MCF 10A (cell line): ENCODE measurements around the gene EPB41L4A. TPM values are rescaled to one million over a fixed set of nuclear protein-coding genes. Genes with fewer than 3 reads are reported as not detected.
A peak's percentile ranks its signal among the peaks of the same experiment; 100 is the strongest.

Experiments
- BruUV-seq: library from RNA; stranded (reverse); fragments of 400-500 nt; replicated peaks from 2 replicates; lab custom pipeline; 2021; lab: Mats Ljungman, UMichigan
- CTCF ChIA-PET: fragments of 300-600 bp; sonication (Branson Sonifier 250); formaldehyde crosslinking; extraction: SDS; loops from one replicate; lab custom pipeline; 2021; ENCODE audit warnings: antibody characterized with exemption, inconsistent platforms; lab: Yijun Ruan, JAX
- POLR2A ChIA-PET: fragments of 300-600, 350-650 bp; sonication (Branson Sonifier 250); formaldehyde crosslinking; extraction: SDS; loops from one replicate; lab custom pipeline; 2020; ENCODE audit warnings: antibody characterized with exemption, inconsistent platforms; lab: Yijun Ruan, JAX
- DNase-seq: peaks from one replicate; pipeline ENCODE4 v3.0.0-alpha.2; 2018; ENCODE audit not compliant: unreplicated experiment
- H3K27ac Mint-ChIP-seq: one replicate; pipeline ENCODE4 v1.8.0; 2022; ENCODE audit warnings: mild to moderate bottlenecking, low read depth, mixed read lengths; ENCODE audit not compliant: unreplicated experiment
- H3K27me3 Mint-ChIP-seq: one replicate; pipeline ENCODE4 v1.8.0; 2022; ENCODE audit warnings: mixed read lengths; ENCODE audit not compliant: insufficient read depth, unreplicated experiment
- H3K36me3 Mint-ChIP-seq: one replicate; pipeline ENCODE4 v1.8.0; 2022; ENCODE audit warnings: mild to moderate bottlenecking, moderate library complexity, mixed read lengths; ENCODE audit not compliant: insufficient read depth, unreplicated experiment
- H3K4me1 Mint-ChIP-seq: one replicate; pipeline ENCODE4 v1.8.0; 2022; ENCODE audit warnings: mixed read lengths; ENCODE audit not compliant: insufficient read depth, unreplicated experiment
- H3K4me3 Mint-ChIP-seq: one replicate; pipeline ENCODE4 v1.8.0; 2022; ENCODE audit warnings: mild to moderate bottlenecking, moderate library complexity, mixed read lengths; ENCODE audit not compliant: unreplicated experiment
- H3K9me3 Mint-ChIP-seq: one replicate; pipeline ENCODE4 v1.8.0; 2022; ENCODE audit warnings: mixed read lengths; ENCODE audit not compliant: unreplicated experiment
- CTCF ChIP-seq: fragments of 200-600 bp; IDR thresholded peaks from one replicate; pipeline ENCODE4 v1.8.0; 2022; ENCODE audit warnings: antibody characterized with exemption, mild to moderate bottlenecking; ENCODE audit not compliant: unreplicated experiment
- intact Hi-C: fragments of 100-400 bp; cut with micrococcal nuclease; formaldehyde crosslinking; loops from 2 replicates; pipeline ENCODE4 v1.14.1; 2022
- total RNA-seq: library from RNA; stranded (reverse); gene quantifications from 2 replicates; pipeline ENCODE4 v1.2.3, GENCODE V29; 2022

Gene EPB41L4A
- total RNA-seq, 1 experiment from 2014 or later, result 12.4 TPM

- ChIA-PET CTCF (interaction anchor here (0.6 to 6.0 kb wide), 12 partner anchors 74 to 892 kb away, joined by 3 to 178 read pairs (median 4); no protein-coding TSS in a partner anchor), POLR2A (interaction anchor here (0.6 to 5.9 kb wide), 20 partner anchors 9 to 257 kb away, joined by 3 to 97 read pairs (median 4); no protein-coding TSS in a partner anchor)
- Mint-ChIP-seq H3K4me3 (peak overlapping the region; percentile 77), H3K27me3 (no peaks in the 10 kb centered on the region), H3K9me3 (no peaks in the 10 kb centered on the region), H3K36me3 (peaks cover 8% of the 10 kb centered on the region), H3K4me1 (peaks cover 11% of the 10 kb centered on the region), H3K27ac (peak overlapping the region; percentile 20)
- BruUV-seq, result no TSS peak
- intact Hi-C loops, result no loop called here
- no peak for TF ChIP-seq CTCF
- DNase-seq, result peak; percentile 41
Observed at GRCh38 chr5:112417931-112418658, 982 bp downstream of the EPB41L4A start.

- ChIA-PET CTCF (interaction anchor here (0.7 to 1.7 kb wide), 3 partner anchors 12 to 649 kb away, joined by 6 to 7 read pairs (median 6); no protein-coding TSS in a partner anchor), POLR2A (no interaction called here)
- intact Hi-C loops, result no loop called here
- peaks cover 22% of the 10 kb centered on the region for H3K36me3 Mint-ChIP-seq
- H3K4me1 Mint-ChIP-seq, result peaks cover 20% of the 10 kb centered on the region
- no peaks in the 10 kb centered on the region for H3K9me3 Mint-ChIP-seq
- no peak overlapping the region for H3K4me3 Mint-ChIP-seq
- no peak overlapping the region for H3K27ac Mint-ChIP-seq
- TF ChIP-seq CTCF, result no peak
- no peak for DNase-seq
- H3K27me3 Mint-ChIP-seq, result no peaks in the 10 kb centered on the region
- no TSS peak for BruUV-seq
Observed at GRCh38 chr5:112415552-112415951, 3.5 kb downstream of the EPB41L4A start.

- H3K27me3 Mint-ChIP-seq, result no peaks in the 10 kb centered on the region
- CTCF ChIA-PET, result interaction anchor here (0.7 kb wide), 1 partner anchor 238 kb away, joined by 3 read pairs; no protein-coding TSS in a partner anchor
Observed at GRCh38 chr5:112413611-112414010, 5.5 kb downstream of the EPB41L4A start.

More at GRCh38 chr5:112413611-112414010, 5.5 kb downstream of the EPB41L4A start:
- Mint-ChIP-seq H3K36me3 (peaks cover 22% of the 10 kb centered on the region), H3K27ac (no peak overlapping the region), H3K4me3 (no peak overlapping the region), H3K4me1 (peaks cover 20% of the 10 kb centered on the region), H3K9me3 (no peaks in the 10 kb centered on the region)
- BruUV-seq, result no TSS peak
- POLR2A ChIA-PET, result no interaction called here
- DNase-seq, result no peak
- no peak for TF ChIP-seq CTCF
- intact Hi-C loops, result no loop called here
